ENCODE measurements around the gene OVCH1.

DNA sequence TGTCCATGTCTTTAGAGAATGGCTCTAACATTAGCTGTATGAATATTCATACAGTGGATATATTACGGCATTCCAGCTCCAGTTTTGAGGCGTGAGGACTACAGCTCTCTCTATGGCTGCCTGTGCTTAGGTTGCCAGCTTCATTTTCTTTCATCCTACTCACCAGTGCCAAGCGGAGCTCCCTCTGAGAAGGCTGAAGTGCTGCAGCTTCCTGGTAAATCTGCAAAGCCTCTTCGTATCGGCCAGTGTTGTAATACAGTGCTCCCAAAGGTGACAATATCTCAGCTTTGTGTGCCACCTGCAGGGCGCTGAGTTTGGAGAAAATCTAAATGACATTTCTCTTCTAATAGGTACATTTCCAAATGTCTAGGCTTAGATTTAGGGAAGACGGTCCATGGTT, 19.8 kb upstream of the OVCH1 start:
- TF ChIP-seq, protein P1, sequence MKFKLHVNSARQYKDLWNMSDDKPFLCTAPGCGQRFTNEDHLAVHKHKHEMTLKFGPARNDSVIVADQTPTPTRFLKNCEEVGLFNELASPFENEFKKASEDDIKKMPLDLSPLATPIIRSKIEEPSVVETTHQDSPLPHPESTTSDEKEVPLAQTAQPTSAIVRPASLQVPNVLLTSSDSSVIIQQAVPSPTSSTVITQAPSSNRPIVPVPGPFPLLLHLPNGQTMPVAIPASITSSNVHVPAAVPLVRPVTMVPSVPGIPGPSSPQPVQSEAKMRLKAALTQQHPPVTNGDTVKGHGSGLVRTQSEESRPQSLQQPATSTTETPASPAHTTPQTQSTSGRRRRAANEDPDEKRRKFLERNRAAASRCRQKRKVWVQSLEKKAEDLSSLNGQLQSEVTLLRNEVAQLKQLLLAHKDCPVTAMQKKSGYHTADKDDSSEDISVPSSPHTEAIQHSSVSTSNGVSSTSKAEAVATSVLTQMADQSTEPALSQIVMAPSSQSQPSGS (CRISPR knock-in tag; IDR thresholded peaks at IDR 0.05; ENCODE audit: borderline replicate concordance, low read depth) = no peak
- TF ChIP-seq, protein P2, sequence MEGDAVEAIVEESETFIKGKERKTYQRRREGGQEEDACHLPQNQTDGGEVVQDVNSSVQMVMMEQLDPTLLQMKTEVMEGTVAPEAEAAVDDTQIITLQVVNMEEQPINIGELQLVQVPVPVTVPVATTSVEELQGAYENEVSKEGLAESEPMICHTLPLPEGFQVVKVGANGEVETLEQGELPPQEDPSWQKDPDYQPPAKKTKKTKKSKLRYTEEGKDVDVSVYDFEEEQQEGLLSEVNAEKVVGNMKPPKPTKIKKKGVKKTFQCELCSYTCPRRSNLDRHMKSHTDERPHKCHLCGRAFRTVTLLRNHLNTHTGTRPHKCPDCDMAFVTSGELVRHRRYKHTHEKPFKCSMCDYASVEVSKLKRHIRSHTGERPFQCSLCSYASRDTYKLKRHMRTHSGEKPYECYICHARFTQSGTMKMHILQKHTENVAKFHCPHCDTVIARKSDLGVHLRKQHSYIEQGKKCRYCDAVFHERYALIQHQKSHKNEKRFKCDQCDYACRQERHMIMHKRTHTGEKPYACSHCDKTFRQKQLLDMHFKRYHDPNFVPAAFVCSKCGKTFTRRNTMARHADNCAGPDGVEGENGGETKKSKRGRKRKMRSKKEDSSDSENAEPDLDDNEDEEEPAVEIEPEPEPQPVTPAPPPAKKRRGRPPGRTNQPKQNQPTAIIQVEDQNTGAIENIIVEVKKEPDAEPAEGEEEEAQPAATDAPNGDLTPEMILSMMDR (IDR thresholded peaks at IDR 0.05) = no peak
- TF ChIP-seq FOXP1 (CRISPR knock-in tag; IDR thresholded peaks at IDR 0.05; ENCODE audit: borderline replicate concordance) (no peak), ESRRA (CRISPR knock-in tag; IDR thresholded peaks at IDR 0.05; ENCODE audit: borderline replicate concordance) (no peak), ETV6 (CRISPR knock-in tag; IDR thresholded peaks at IDR 0.05) (no peak), CBFB (CRISPR knock-in tag; IDR thresholded peaks at IDR 0.05; ENCODE audit: low read depth) (no peak), CREM (CRISPR knock-in tag; IDR thresholded peaks at IDR 0.05) (no peak), KAT7 (CRISPR knock-in tag; IDR thresholded peaks at IDR 0.05; ENCODE audit: borderline replicate concordance) (no peak), NR1H2 (CRISPR knock-in tag; IDR thresholded peaks at IDR 0.05) (no peak), ZNF263 (CRISPR knock-in tag; IDR thresholded peaks at IDR 0.05; ENCODE audit: low read depth) (no peak)
- TF ChIP-seq, protein P3, sequence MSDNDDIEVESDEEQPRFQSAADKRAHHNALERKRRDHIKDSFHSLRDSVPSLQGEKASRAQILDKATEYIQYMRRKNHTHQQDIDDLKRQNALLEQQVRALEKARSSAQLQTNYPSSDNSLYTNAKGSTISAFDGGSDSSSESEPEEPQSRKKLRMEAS (CRISPR knock-in tag; IDR thresholded peaks at IDR 0.05) = no peak
- TF ChIP-seq, protein P4, sequence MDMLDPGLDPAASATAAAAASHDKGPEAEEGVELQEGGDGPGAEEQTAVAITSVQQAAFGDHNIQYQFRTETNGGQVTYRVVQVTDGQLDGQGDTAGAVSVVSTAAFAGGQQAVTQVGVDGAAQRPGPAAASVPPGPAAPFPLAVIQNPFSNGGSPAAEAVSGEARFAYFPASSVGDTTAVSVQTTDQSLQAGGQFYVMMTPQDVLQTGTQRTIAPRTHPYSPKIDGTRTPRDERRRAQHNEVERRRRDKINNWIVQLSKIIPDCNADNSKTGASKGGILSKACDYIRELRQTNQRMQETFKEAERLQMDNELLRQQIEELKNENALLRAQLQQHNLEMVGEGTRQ (CRISPR knock-in tag; IDR thresholded peaks at IDR 0.05) = no peak
- TF ChIP-seq, protein P5, sequence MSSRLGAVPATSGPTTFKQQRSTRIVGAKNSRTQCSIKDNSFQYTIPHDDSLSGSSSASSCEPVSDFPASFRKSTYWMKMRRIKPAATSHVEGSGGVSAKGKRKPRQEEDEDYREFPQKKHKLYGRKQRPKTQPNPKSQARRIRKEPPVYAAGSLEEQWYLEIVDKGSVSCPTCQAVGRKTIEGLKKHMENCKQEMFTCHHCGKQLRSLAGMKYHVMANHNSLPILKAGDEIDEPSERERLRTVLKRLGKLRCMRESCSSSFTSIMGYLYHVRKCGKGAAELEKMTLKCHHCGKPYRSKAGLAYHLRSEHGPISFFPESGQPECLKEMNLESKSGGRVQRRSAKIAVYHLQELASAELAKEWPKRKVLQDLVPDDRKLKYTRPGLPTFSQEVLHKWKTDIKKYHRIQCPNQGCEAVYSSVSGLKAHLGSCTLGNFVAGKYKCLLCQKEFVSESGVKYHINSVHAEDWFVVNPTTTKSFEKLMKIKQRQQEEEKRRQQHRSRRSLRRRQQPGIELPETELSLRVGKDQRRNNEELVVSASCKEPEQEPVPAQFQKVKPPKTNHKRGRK (CRISPR knock-in tag; IDR thresholded peaks at IDR 0.05; ENCODE audit: borderline replicate concordance) = no peak
- TF ChIP-seq, protein P6, sequence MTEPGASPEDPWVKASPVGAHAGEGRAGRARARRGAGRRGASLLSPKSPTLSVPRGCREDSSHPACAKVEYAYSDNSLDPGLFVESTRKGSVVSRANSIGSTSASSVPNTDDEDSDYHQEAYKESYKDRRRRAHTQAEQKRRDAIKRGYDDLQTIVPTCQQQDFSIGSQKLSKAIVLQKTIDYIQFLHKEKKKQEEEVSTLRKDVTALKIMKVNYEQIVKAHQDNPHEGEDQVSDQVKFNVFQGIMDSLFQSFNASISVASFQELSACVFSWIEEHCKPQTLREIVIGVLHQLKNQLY (CRISPR knock-in tag; IDR thresholded peaks at IDR 0.05) = no peak
